Measurements from ENCODE around the gene KCNJ11. TPM values are rescaled to one million over a fixed set of nuclear protein-coding genes. Genes with fewer than 3 reads are reported as not detected.
A peak's percentile ranks its signal among the peaks of the same experiment; 100 is the strongest.

KCNJ11 gene
- total and polyA plus RNA-seq, 2 of the 13 experiments (the other 11 are each of a cell fraction or from before 2014, with no cell fraction given): 0.38 to 1.6 TPM

- WGBS (ENCODE audit: low lambda C conversion rate): 32% methylated on average over 14 of the region's 15 CpGs
- peak; percentile 44 for DNase-seq (ENCODE audit: low spot score)
- TF ChIP-seq MED1 (CRISPR knock-in tag; IDR thresholded peaks at IDR 0.05): no peak
- no peak for TF ChIP-seq ZNF230 (CRISPR knock-in tag; IDR thresholded peaks at IDR 0.05)
- no peak for TF ChIP-seq SALL2 (CRISPR knock-in tag; IDR thresholded peaks at IDR 0.05)
- TF ChIP-seq, protein P1, sequence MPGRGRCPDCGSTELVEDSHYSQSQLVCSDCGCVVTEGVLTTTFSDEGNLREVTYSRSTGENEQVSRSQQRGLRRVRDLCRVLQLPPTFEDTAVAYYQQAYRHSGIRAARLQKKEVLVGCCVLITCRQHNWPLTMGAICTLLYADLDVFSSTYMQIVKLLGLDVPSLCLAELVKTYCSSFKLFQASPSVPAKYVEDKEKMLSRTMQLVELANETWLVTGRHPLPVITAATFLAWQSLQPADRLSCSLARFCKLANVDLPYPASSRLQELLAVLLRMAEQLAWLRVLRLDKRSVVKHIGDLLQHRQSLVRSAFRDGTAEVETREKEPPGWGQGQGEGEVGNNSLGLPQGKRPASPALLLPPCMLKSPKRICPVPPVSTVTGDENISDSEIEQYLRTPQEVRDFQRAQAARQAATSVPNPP (CRISPR knock-in tag; IDR thresholded peaks at IDR 0.05): no peak
- TF ChIP-seq YEATS2 (CRISPR knock-in tag; IDR thresholded peaks at IDR 0.05; ENCODE audit: borderline replicate concordance): no peak
- no peak for TF ChIP-seq HDAC1 (CRISPR knock-in tag; IDR thresholded peaks at IDR 0.05)
- TF ChIP-seq ZFP62 (CRISPR knock-in tag; IDR thresholded peaks at IDR 0.05): no peak
- no peak for TF ChIP-seq MAF1 (CRISPR knock-in tag; IDR thresholded peaks at IDR 0.05; ENCODE audit: borderline replicate concordance)
- TF ChIP-seq KDM5B (CRISPR knock-in tag; IDR thresholded peaks at IDR 0.05; ENCODE audit: borderline replicate concordance): no peak
- TF ChIP-seq ZNF850 (CRISPR knock-in tag; conservative IDR thresholded peaks at IDR 0.05): no peak
- peak; percentile 98 for TF ChIP-seq MAFF (IDR thresholded peaks at IDR 0.05; ENCODE audit: low read depth, low read length)
- TF ChIP-seq KLF11 (CRISPR knock-in tag; IDR thresholded peaks at IDR 0.05): no peak
- no peak for TF ChIP-seq TBX2 (CRISPR knock-in tag; IDR thresholded peaks at IDR 0.05; ENCODE audit: borderline replicate concordance)
- TF ChIP-seq REL (CRISPR knock-in tag; conservative IDR thresholded peaks at IDR 0.05): no peak
- TF ChIP-seq MAFK (conservative IDR thresholded peaks at IDR 0.05 in 1 of 2, IDR thresholded peaks at IDR 0.05 in 1 of 2; ENCODE audit: low read length in 2 of 2): peak; percentile 96 to 99
- TF ChIP-seq ZNF44 (CRISPR knock-in tag; IDR thresholded peaks at IDR 0.05): no peak
- TF ChIP-seq CHCHD3 (CRISPR knock-in tag; IDR thresholded peaks at IDR 0.05): no peak
- no peak for TF ChIP-seq ZNF569 (CRISPR knock-in tag; IDR thresholded peaks at IDR 0.05; ENCODE audit: borderline replicate concordance)
- no peak for TF ChIP-seq MEF2D (CRISPR knock-in tag; IDR thresholded peaks at IDR 0.05)
- no peak for TF ChIP-seq ZNF557 (CRISPR knock-in tag; IDR thresholded peaks at IDR 0.05)
- TF ChIP-seq EP300 (IDR thresholded peaks at IDR 0.05; ENCODE audit: low read depth in 2 of 2, low read length in 2 of 2): no peak
- TF ChIP-seq EP300 (CRISPR knock-in tag; IDR thresholded peaks at IDR 0.05; ENCODE audit: borderline replicate concordance): no peak
- no peak for TF ChIP-seq ZNF329 (CRISPR knock-in tag; IDR thresholded peaks at IDR 0.05; ENCODE audit: low read depth)
- TF ChIP-seq THAP7 (CRISPR knock-in tag; IDR thresholded peaks at IDR 0.05): no peak
- peak; percentile 66 for TF ChIP-seq RFX5 (IDR thresholded peaks at IDR 0.05; ENCODE audit: low read depth, low read length)
- no peak for TF ChIP-seq SNAPC2 (CRISPR knock-in tag; IDR thresholded peaks at IDR 0.05)
Observed at GRCh38 chr11:17413414-17414316, 25.2 kb upstream of the KCNJ11 start.

More at GRCh38 chr11:17413414-17414316, 25.2 kb upstream of the KCNJ11 start:
- FAIRE-seq (no peak), ATAC-seq (peak; percentile 74)
- intact Hi-C loops (cut with micrococcal nuclease; ENCODE audit: unreplicated experiment): no loop called here
- ChIA-PET POLR2A (no interaction called here), CTCF (ENCODE audit: low intra/inter-chr PET ratio, low total read pairs) (no interaction called here)
- no peaks in the 10 kb centered on the region for H4K20me1 ChIP-seq (ENCODE audit: insufficient read depth, low read length)
- H3K27ac ChIP-seq (ENCODE audit: extremely low read length, insufficient read depth, low read length): no peak overlapping the region
- H3K9ac ChIP-seq (ENCODE audit: insufficient read depth, low read depth, low read length): no peak overlapping the region
- in situ Hi-C loops (cut with HindIII; ENCODE audit: extremely low pct_ligation_motif_present, low pct_unique_long_range_greater_than_20kb): no loop called here
- H3K27me3 ChIP-seq (ENCODE audit: control insufficient read depth in 1 of 2, insufficient read depth in 2 of 2, low read length in 2 of 2): peaks cover 0 to 3% of the 10 kb centered on the region in 2 experiments; a peak in 2 of 5 replicates
- no peak overlapping the region for H3K4me2 ChIP-seq (ENCODE audit: low read depth, low read length)
- peaks cover 10% of the 10 kb centered on the region for H3K4me1 ChIP-seq (ENCODE audit: insufficient read depth, low read length)
- H3K9me3 ChIP-seq (ENCODE audit: low read length): no peaks in the 10 kb centered on the region
- H3K79me2 ChIP-seq (ENCODE audit: insufficient read depth, low read length): no peaks in the 10 kb centered on the region
- H2AFZ ChIP-seq (ENCODE audit: low read length): no peak overlapping the region
- H3K36me3 ChIP-seq (replicated peaks in 1 of 2; ENCODE audit: control insufficient read depth in 1 of 2, insufficient read depth in 2 of 2, low read length in 2 of 2): no peaks in the 10 kb centered on the region
- BruUV-seq (replicated peaks): no TSS peak
- no peak overlapping the region for H3K4me3 ChIP-seq (replicated peaks in 1 of 3; ENCODE audit: insufficient read depth in 1 of 3, low read depth in 2 of 3, low read length in 3 of 3)
